Ascending aorta (tissue), 2 donors: ENCODE data around the gene LRSAM1. TPM values are rescaled to one million over a fixed set of nuclear protein-coding genes. Genes with fewer than 3 reads are reported as not detected.

ENCODE experiments used
- DNase-seq, 2 donors: peaks; one replicate each; pipeline ENCODE4 v3.0.0-alpha.2; 2019; ENCODE audit warnings: low spot score in 2 of 2
- H3K27ac ChIP-seq, 2 donors: fragments of 200-600 bp; sonication (generic); one replicate each; pipeline ENCODE4 v1.5.1; 2016 to 2017; ENCODE audit warnings: mild to moderate bottlenecking in 1 of 2
- H3K27me3 ChIP-seq: fragments of 200-600 bp; sonication (generic); one replicate; pipeline ENCODE4 v1.5.1; 2017
- H3K36me3 ChIP-seq, 2 donors: fragments of 200-600 bp; sonication (generic); one replicate each; pipeline ENCODE4 v1.5.1; 2016
- H3K4me1 ChIP-seq, 2 donors: fragments of 200-600 bp; sonication (generic); one replicate each; pipeline ENCODE4 v1.5.1; 2016 to 2017; ENCODE audit warnings: mild to moderate bottlenecking in 1 of 2
- H3K4me3 ChIP-seq, 2 donors: fragments of 200-600 bp; sonication (generic); one replicate each; pipeline ENCODE4 v1.5.1; 2016 to 2017; ENCODE audit warnings: mild to moderate bottlenecking in 1 of 2
- H3K9me3 ChIP-seq, 2 donors: fragments of 200-600 bp; sonication (generic); one replicate each; pipeline ENCODE4 v1.5.1; 2016
- CTCF ChIP-seq, 3 experiments: fragments of 200-600 bp in 2 of 3; fragments of 450-650 bp in 1 of 3; sonication (generic) in 2 of 3; IDR thresholded peaks; one replicate each; pipeline ENCODE4 v1.5.1; 2016 to 2019; ENCODE audit warnings: antibody characterized with exemption in 3 of 3, mild to moderate bottlenecking in 1 of 3, moderate library complexity in 1 of 3
- intact Hi-C: fragments of 100-400 bp; cut with DNase I; formaldehyde crosslinking; loops from one replicate; pipeline ENCODE4 v1.15.1; 2023
- total RNA-seq: library from RNA; depleted of rRNA; stranded (reverse); fragments of >200 nt; gene quantifications from one replicate; pipeline ENCODE4 v1.1.0, GENCODE V29; 2016

Gene LRSAM1
- total RNA-seq, 1 donor from 2014 or later, result 22.8 TPM

DNA sequence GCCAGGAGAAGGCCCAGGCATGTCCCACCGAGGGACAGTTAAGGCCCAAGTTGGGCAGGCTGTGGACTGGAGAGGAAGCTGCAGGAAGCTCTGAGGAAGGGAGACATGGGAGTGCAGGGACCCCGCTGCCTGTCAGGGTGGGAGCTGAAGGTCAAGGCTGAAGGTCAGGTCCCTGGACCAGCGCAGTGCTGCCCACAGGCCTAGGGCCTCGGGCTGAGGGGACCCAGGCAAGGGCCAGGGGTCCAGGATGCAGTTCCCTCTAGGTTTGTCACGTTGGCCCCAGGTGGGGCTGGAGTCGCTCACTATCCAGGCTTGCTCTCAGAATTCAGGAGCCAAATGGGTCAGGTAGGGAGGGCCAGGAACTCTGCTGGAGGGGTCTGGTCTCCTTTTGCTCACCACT is 84.1 kb downstream of the LRSAM1 start:
- intact Hi-C loops, result no loop called here

DNA sequence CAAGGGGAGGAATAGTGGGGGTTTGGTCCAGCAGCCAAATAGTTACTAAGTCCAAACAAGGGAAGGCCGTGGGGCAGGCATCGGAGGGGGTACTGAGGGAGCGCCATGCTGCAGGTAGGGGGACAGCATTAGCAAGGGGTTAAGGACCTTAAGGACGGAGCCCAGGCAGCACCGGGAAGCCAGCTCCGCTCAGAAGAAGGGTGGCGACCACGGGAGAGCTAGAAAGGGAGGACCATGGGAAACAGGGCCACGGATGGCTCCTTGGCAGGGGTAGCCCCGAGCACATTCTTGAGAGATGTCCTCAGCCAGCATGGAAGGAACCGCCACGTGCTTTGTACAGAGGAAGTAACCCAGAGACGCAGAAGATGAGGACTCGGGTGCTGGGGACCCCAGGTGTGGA is 84.5 kb downstream of the LRSAM1 start:
- intact Hi-C loops, result no loop called here
- DNase-seq, result no peak
- H3K4me1 ChIP-seq, result peaks cover 22 to 60% of the 10 kb centered on the region in 2 donors

More for the DNA sequence above, 84.1 kb downstream of the LRSAM1 start:
- Histone ChIP-seq H3K9me3 (no peaks in the 10 kb centered on the region), H3K36me3 (peaks cover 2 to 13% of the 10 kb centered on the region in 2 donors), H3K27ac (peak overlapping the region; percentile 59 to 82), H3K4me3 (no peak overlapping the region), H3K27me3 (no peaks in the 10 kb centered on the region), H3K4me1 (peaks cover 19 to 59% of the 10 kb centered on the region in 2 donors)
- no peak for TF ChIP-seq CTCF (IDR thresholded peaks at IDR 0.05)
- no peak for DNase-seq

DNA sequence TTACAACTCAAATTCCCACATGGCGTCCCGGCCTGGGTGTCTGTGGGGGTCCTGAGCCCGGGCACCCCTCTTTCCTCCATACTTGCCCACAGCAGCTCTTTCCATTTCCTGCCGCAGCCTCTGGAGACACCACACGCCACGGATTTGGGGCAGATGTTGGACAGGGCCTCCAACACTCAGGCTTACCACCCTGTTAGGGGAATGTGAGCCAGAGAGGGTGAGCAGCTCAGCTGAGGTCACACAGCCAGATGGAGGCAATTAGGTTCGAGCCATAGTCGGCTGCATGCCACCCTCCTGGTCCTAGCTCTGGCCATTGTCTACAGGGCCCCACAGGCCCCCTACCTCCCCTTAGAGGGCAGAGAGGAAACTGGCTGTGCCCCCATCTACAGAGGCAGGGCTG is 85.2 kb downstream of the LRSAM1 start:
- Histone ChIP-seq H3K4me1 (peaks cover 22 to 65% of the 10 kb centered on the region in 2 donors), H3K4me3 (no peak overlapping the region), H3K9me3 (no peaks in the 10 kb centered on the region), H3K27me3 (no peaks in the 10 kb centered on the region), H3K36me3 (peaks cover 0 to 4% of the 10 kb centered on the region in 2 donors), H3K27ac (peak overlapping the region; percentile 59 to 82)
- no peak for TF ChIP-seq CTCF (IDR thresholded peaks at IDR 0.05)
- intact Hi-C loops, result no loop called here
- no peak for DNase-seq

More for the DNA sequence above, 84.5 kb downstream of the LRSAM1 start:
- H3K9me3 ChIP-seq, result no peaks in the 10 kb centered on the region
- H3K27ac ChIP-seq, result peak overlapping the region; percentile 59 to 82
- H3K27me3 ChIP-seq, result no peaks in the 10 kb centered on the region
- no peak overlapping the region for H3K4me3 ChIP-seq
- TF ChIP-seq CTCF (IDR thresholded peaks at IDR 0.05), result no peak
- H3K36me3 ChIP-seq, result peaks cover 2 to 8% of the 10 kb centered on the region in 2 donors

- Histone ChIP-seq H3K27ac (peak overlapping the region; percentile 59 to 82), H3K27me3 (no peaks in the 10 kb centered on the region), H3K9me3 (no peaks in the 10 kb centered on the region), H3K36me3 (no peaks in the 10 kb centered on the region), H3K4me1 (peaks cover 22 to 68% of the 10 kb centered on the region in 2 donors), H3K4me3 (no peak overlapping the region)
- TF ChIP-seq CTCF (IDR thresholded peaks at IDR 0.05), result no peak
- intact Hi-C loops, result no loop called here
- DNase-seq, result no peak
Observed at GRCh38 chr9:127537014-127537413, 85.7 kb downstream of the LRSAM1 start.

- no peak for DNase-seq
- no peaks in the 10 kb centered on the region for H3K9me3 ChIP-seq
- no peaks in the 10 kb centered on the region for H3K27me3 ChIP-seq
- H3K36me3 ChIP-seq, result no peaks in the 10 kb centered on the region
- intact Hi-C loops, result no loop called here
- TF ChIP-seq CTCF (IDR thresholded peaks at IDR 0.05), result peak in 1 of 3 experiments; percentile 18
- no peak overlapping the region for H3K4me3 ChIP-seq
- H3K27ac ChIP-seq, result peak overlapping the region; percentile 59 to 82
- H3K4me1 ChIP-seq, result peaks cover 29 to 68% of the 10 kb centered on the region in 2 donors
Observed at GRCh38 chr9:127537792-127538191, 86.5 kb downstream of the LRSAM1 start.

- intact Hi-C loops, result loop anchor here (1.0 kb wide), 1 partner anchor 14 kb away; no protein-coding TSS in a partner anchor
- Histone ChIP-seq H3K27ac (peak overlapping the region; percentile 79 to 82), H3K9me3 (no peaks in the 10 kb centered on the region), H3K4me1 (peaks cover 34 to 68% of the 10 kb centered on the region in 2 donors), H3K27me3 (no peaks in the 10 kb centered on the region), H3K36me3 (no peaks in the 10 kb centered on the region), H3K4me3 (no peak overlapping the region)
- no peak for DNase-seq
- TF ChIP-seq CTCF (IDR thresholded peaks at IDR 0.05), result no peak
Observed at GRCh38 chr9:127538849-127539258, 87.5 kb downstream of the LRSAM1 start.
